ENCODE measurements around the gene SMCO4. TPM values are rescaled to one million over a fixed set of nuclear protein-coding genes. Genes with fewer than 3 reads are reported as not detected.

Gene SMCO4
- total and polyA plus RNA-seq, 4 donors = 16.1 to 41.4 (median 25.7) TPM

- Histone ChIP-seq H3K9me3 (ENCODE audit: control insufficient read depth, low read length) (no peaks in the 10 kb centered on the region), H3K27ac (ENCODE audit: low read depth in 1 of 2, low read length in 2 of 2) (no peak overlapping the region), H3K4me3 (ENCODE audit: low read length in 2 of 2) (no peak overlapping the region), H3K4me1 (ENCODE audit: control insufficient read depth in 1 of 2, insufficient read depth in 2 of 2, low read length in 2 of 2) (no peaks in the 10 kb centered on the region), H3K27me3 (ENCODE audit: control insufficient read depth in 1 of 2, insufficient read depth in 2 of 2, low read length in 1 of 2) (no peaks in the 10 kb centered on the region), H3K36me3 (ENCODE audit: control insufficient read depth in 1 of 2, insufficient read depth in 2 of 2, low read length in 1 of 2) (peaks cover 2 to 3% of the 10 kb centered on the region in 2 donors)
- intact Hi-C loops (cut with DNase I) = no loop called here
- DNase-seq (no peak), ATAC-seq (ENCODE audit: low FRiP score) (no peak)
- WGBS, 2 donors = 72 to 82% methylated on average over 3 of the region's 3 CpGs
Measured at GRCh38 chr11:93510196-93510873, 32.9 kb downstream of the SMCO4 start.

- intact Hi-C loops (cut with DNase I) = no loop called here
- ATAC-seq (ENCODE audit: low FRiP score) = no peak
Measured at GRCh38 chr11:93507517-93507916, 35.7 kb downstream of the SMCO4 start.

GRCh38 chr11:93505703-93506102 is 37.5 kb downstream of the SMCO4 start:
- Histone ChIP-seq H3K4me1 (ENCODE audit: control insufficient read depth in 1 of 2, insufficient read depth in 2 of 2, low read length in 2 of 2) (no peaks in the 10 kb centered on the region), H3K36me3 (ENCODE audit: control insufficient read depth in 1 of 2, insufficient read depth in 2 of 2, low read length in 1 of 2) (peaks cover 2 to 4% of the 10 kb centered on the region in 2 donors), H3K4me3 (ENCODE audit: low read length in 2 of 2) (no peak overlapping the region), H3K9me3 (ENCODE audit: control insufficient read depth, low read length) (no peaks in the 10 kb centered on the region), H3K27ac (ENCODE audit: low read depth in 1 of 2, low read length in 2 of 2) (no peak overlapping the region), H3K27me3 (ENCODE audit: control insufficient read depth in 1 of 2, insufficient read depth in 2 of 2, low read length in 1 of 2) (no peaks in the 10 kb centered on the region)
- no peak for DNase-seq
- 84 to 86% methylated on average over 3 of the region's 3 CpGs for WGBS, 2 donors
- intact Hi-C loops (cut with DNase I) = no loop called here
- ATAC-seq (ENCODE audit: low FRiP score) = no peak

More at GRCh38 chr11:93507517-93507916, 35.7 kb downstream of the SMCO4 start:
- H3K27me3 ChIP-seq (ENCODE audit: control insufficient read depth in 1 of 2, insufficient read depth in 2 of 2, low read length in 1 of 2) = no peaks in the 10 kb centered on the region
- no peak for DNase-seq
- H3K27ac ChIP-seq (ENCODE audit: low read depth in 1 of 2, low read length in 2 of 2) = no peak overlapping the region
- H3K4me3 ChIP-seq (ENCODE audit: low read length in 2 of 2) = no peak overlapping the region
- H3K36me3 ChIP-seq (ENCODE audit: control insufficient read depth in 1 of 2, insufficient read depth in 2 of 2, low read length in 1 of 2) = peaks cover 2 to 4% of the 10 kb centered on the region in 2 donors
- no peaks in the 10 kb centered on the region for H3K9me3 ChIP-seq (ENCODE audit: control insufficient read depth, low read length)
- 88 to 92% methylated on average over 1 of the region's 1 CpG for WGBS, 2 donors
- H3K4me1 ChIP-seq (ENCODE audit: control insufficient read depth in 1 of 2, insufficient read depth in 2 of 2, low read length in 2 of 2) = no peaks in the 10 kb centered on the region

GRCh38 chr11:93504110-93505095 is 38.8 kb downstream of the SMCO4 start:
- no peak for DNase-seq
- Histone ChIP-seq H3K36me3 (ENCODE audit: control insufficient read depth in 1 of 2, insufficient read depth in 2 of 2, low read length in 1 of 2) (peaks cover 3 to 4% of the 10 kb centered on the region in 2 donors), H3K9me3 (ENCODE audit: control insufficient read depth, low read length) (no peaks in the 10 kb centered on the region), H3K4me3 (ENCODE audit: low read length in 2 of 2) (no peak overlapping the region), H3K4me1 (ENCODE audit: control insufficient read depth in 1 of 2, insufficient read depth in 2 of 2, low read length in 2 of 2) (no peaks in the 10 kb centered on the region), H3K27me3 (ENCODE audit: control insufficient read depth in 1 of 2, insufficient read depth in 2 of 2, low read length in 1 of 2) (no peaks in the 10 kb centered on the region), H3K27ac (ENCODE audit: low read depth in 1 of 2, low read length in 2 of 2) (no peak overlapping the region)
- intact Hi-C loops (cut with DNase I) = no loop called here
- ATAC-seq (ENCODE audit: low FRiP score) = no peak
- WGBS, 2 donors = 82 to 84% methylated on average over 3 of the region's 3 CpGs

GRCh38 chr11:93501856-93502255 is 41.3 kb downstream of the SMCO4 start:
- DNase-seq (no peak), ATAC-seq (ENCODE audit: low FRiP score) (no peak)
- Histone ChIP-seq H3K4me1 (ENCODE audit: control insufficient read depth in 1 of 2, insufficient read depth in 2 of 2, low read length in 2 of 2) (no peaks in the 10 kb centered on the region), H3K4me3 (ENCODE audit: low read length in 2 of 2) (no peak overlapping the region), H3K27me3 (ENCODE audit: control insufficient read depth in 1 of 2, insufficient read depth in 2 of 2, low read length in 1 of 2) (no peaks in the 10 kb centered on the region), H3K36me3 (ENCODE audit: control insufficient read depth in 1 of 2, insufficient read depth in 2 of 2, low read length in 1 of 2) (peaks cover 4 to 7% of the 10 kb centered on the region in 2 donors), H3K9me3 (ENCODE audit: control insufficient read depth, low read length) (no peaks in the 10 kb centered on the region), H3K27ac (ENCODE audit: low read depth in 1 of 2, low read length in 2 of 2) (no peak overlapping the region)
- 76 to 92% methylated on average over 2 of the region's 2 CpGs for WGBS, 2 donors
- intact Hi-C loops (cut with DNase I) = no loop called here

GRCh38 chr11:93500759-93501158 is 42.4 kb downstream of the SMCO4 start:
- Histone ChIP-seq H3K36me3 (ENCODE audit: control insufficient read depth in 1 of 2, insufficient read depth in 2 of 2, low read length in 1 of 2) (peaks cover 4 to 7% of the 10 kb centered on the region in 2 donors), H3K27ac (ENCODE audit: low read depth in 1 of 2, low read length in 2 of 2) (no peak overlapping the region), H3K27me3 (ENCODE audit: control insufficient read depth in 1 of 2, insufficient read depth in 2 of 2, low read length in 1 of 2) (no peaks in the 10 kb centered on the region), H3K4me3 (ENCODE audit: low read length in 2 of 2) (no peak overlapping the region), H3K9me3 (ENCODE audit: control insufficient read depth, low read length) (no peaks in the 10 kb centered on the region), H3K4me1 (ENCODE audit: control insufficient read depth in 1 of 2, insufficient read depth in 2 of 2, low read length in 2 of 2) (no peaks in the 10 kb centered on the region)
- DNase-seq (no peak), ATAC-seq (ENCODE audit: low FRiP score) (no peak)
- WGBS, 2 donors = 96% methylated on average over 5 of the region's 5 CpGs
- intact Hi-C loops (cut with DNase I) = no loop called here

GRCh38 chr11:93498641-93499040 is 44.5 kb downstream of the SMCO4 start:
- H3K36me3 ChIP-seq (ENCODE audit: control insufficient read depth in 1 of 2, insufficient read depth in 2 of 2, low read length in 1 of 2) = peaks cover 0 to 9% of the 10 kb centered on the region in 2 donors
- H3K27ac ChIP-seq (ENCODE audit: low read depth in 1 of 2, low read length in 2 of 2) = no peak overlapping the region
- no peak overlapping the region for H3K4me3 ChIP-seq (ENCODE audit: low read length in 2 of 2)
- H3K9me3 ChIP-seq (ENCODE audit: control insufficient read depth, low read length) = no peaks in the 10 kb centered on the region
- DNase-seq (no peak), ATAC-seq (ENCODE audit: low FRiP score) (no peak)
- no peaks in the 10 kb centered on the region for H3K4me1 ChIP-seq (ENCODE audit: control insufficient read depth in 1 of 2, insufficient read depth in 2 of 2, low read length in 2 of 2)
- no peaks in the 10 kb centered on the region for H3K27me3 ChIP-seq (ENCODE audit: control insufficient read depth in 1 of 2, insufficient read depth in 2 of 2, low read length in 1 of 2)
- intact Hi-C loops (cut with DNase I) = no loop called here
- WGBS, 2 donors = 80% methylated on average over 9 of the region's 9 CpGs

- DNase-seq (no peak), ATAC-seq (ENCODE audit: low FRiP score) (no peak)
- no peaks in the 10 kb centered on the region for H3K27me3 ChIP-seq (ENCODE audit: control insufficient read depth in 1 of 2, insufficient read depth in 2 of 2, low read length in 1 of 2)
- H3K4me3 ChIP-seq (ENCODE audit: low read length in 2 of 2) = no peak overlapping the region
- 88% methylated on average over 4 of the region's 4 CpGs for WGBS, 2 donors
- H3K9me3 ChIP-seq (ENCODE audit: control insufficient read depth, low read length) = no peaks in the 10 kb centered on the region
- no peaks in the 10 kb centered on the region for H3K4me1 ChIP-seq (ENCODE audit: control insufficient read depth in 1 of 2, insufficient read depth in 2 of 2, low read length in 2 of 2)
- intact Hi-C loops (cut with DNase I) = no loop called here
- H3K36me3 ChIP-seq (ENCODE audit: control insufficient read depth in 1 of 2, insufficient read depth in 2 of 2, low read length in 1 of 2) = peaks cover 0 to 11% of the 10 kb centered on the region in 2 donors
- H3K27ac ChIP-seq (ENCODE audit: low read depth in 1 of 2, low read length in 2 of 2) = no peak overlapping the region
Measured at GRCh38 chr11:93498161-93498560, 45.0 kb downstream of the SMCO4 start.
